Measurements from ENCODE around the gene OR10G3. TPM values are rescaled to one million over a fixed set of nuclear protein-coding genes. Genes with fewer than 3 reads are reported as not detected.

Gene OR10G3
- total and polyA plus RNA-seq, 2 of the 4 experiments (the other 2 are of a cell fraction): not detected

GRCh38 chr14:21529515-21529914 is 50.4 kb downstream of the OR10G3 start:
- no peak overlapping the region for H3K4me3 ChIP-seq (ENCODE audit: insufficient read depth, low read depth, low read length)

More at GRCh38 chr14:21529515-21529914, 50.4 kb downstream of the OR10G3 start:
- Histone ChIP-seq H3K4me2 (ENCODE audit: low read depth, low read length) (no peak overlapping the region), H4K8ac (ENCODE audit: low read depth in 2 of 2, low read length in 2 of 2) (no peak overlapping the region), H4K5ac (ENCODE audit: low read depth, low read length) (no peak overlapping the region), H2AFZ (replicated peaks; ENCODE audit: low read length, poor library complexity) (no peak overlapping the region), H3K23ac (ENCODE audit: low read depth, low read length) (no peak overlapping the region), H3K79me1 (ENCODE audit: low read depth in 1 of 2, low read length in 2 of 2) (peaks cover 0 to 13% of the 10 kb centered on the region in 2 experiments; a peak in 2 of 4 replicates), H2BK20ac (ENCODE audit: low read depth, low read length) (no peak overlapping the region), H2BK120ac (ENCODE audit: low read depth, low read length) (no peak overlapping the region), H2BK15ac (ENCODE audit: low read depth, low read length) (no peak overlapping the region), H3K4me1 (ENCODE audit: control insufficient read depth, insufficient read depth, low read length) (peaks cover 2% of the 10 kb centered on the region), H3K27me3 (ENCODE audit: control insufficient read depth, insufficient read depth, low read length) (peaks cover 18% of the 10 kb centered on the region), H4K20me1 (ENCODE audit: insufficient read depth, low read length) (no peaks in the 10 kb centered on the region), H2AK9ac (replicated peaks; ENCODE audit: low read depth, low read length, poor library complexity) (no peak overlapping the region), H3K9ac (ENCODE audit: low read depth, low read length) (no peak overlapping the region), H3K14ac (replicated peaks; ENCODE audit: low read depth, low read length) (no peak overlapping the region), H2BK5ac (ENCODE audit: low read depth, low read length, poor library complexity, severe bottlenecking) (no peak overlapping the region), H3K56ac (ENCODE audit: extremely low read depth, insufficient read depth, low read length) (no peak overlapping the region), H2AK5ac (ENCODE audit: low read depth, low read length) (no peak overlapping the region), H3K4ac (ENCODE audit: low read depth, low read length) (no peak overlapping the region), H3K18ac (ENCODE audit: low read depth, low read length) (no peak overlapping the region), H3K9me1 (ENCODE audit: insufficient read depth, low read length) (peaks cover 4% of the 10 kb centered on the region), H3K36me3 (ENCODE audit: control insufficient read depth, insufficient read depth, low read length) (peaks cover 4% of the 10 kb centered on the region; the same call in 1 of the 2 replicates), H3K27ac (ENCODE audit: insufficient read depth, low read length) (no peak overlapping the region), H4K91ac (ENCODE audit: insufficient read depth, low read depth, low read length) (no peak overlapping the region), H3K9me3 (ENCODE audit: control insufficient read depth, insufficient read depth, low read length) (no peaks in the 10 kb centered on the region)
- DNase-seq (no peak), ATAC-seq (ENCODE audit: low read depth) (no peak)
- POLR2A ChIA-PET (ENCODE audit: unreplicated experiment): no interaction called here
- no peak for TF ChIP-seq CTCF (conservative IDR thresholded peaks at IDR 0.05; ENCODE audit: low read depth, low read length)
- TF ChIP-seq MAFK (IDR thresholded peaks at IDR 0.05; ENCODE audit: low read depth, low read length): no peak
- no peak for TF ChIP-seq FOS (IDR thresholded peaks at IDR 0.05; ENCODE audit: low read depth, low read length)
- in situ Hi-C loops (cut with MboI; ENCODE audit: low sequenced_read_pairs): no loop called here
- CTCF ChIA-PET: interaction anchor here (0.9 kb wide), 1 partner anchor 11 kb away, joined by 3 read pairs; no protein-coding TSS in a partner anchor
- intact Hi-C loops (cut with micrococcal nuclease): no loop called here
- no TSS peak for BruUV-seq (replicated peaks)
- no CpG with 5 or more reads among the region's 1 CpG for WGBS, 2 experiments (ENCODE audit: extremely low coverage in 2 of 2, insufficient read length in 1 of 2)
- dilution Hi-C loops (cut with HindIII; ENCODE audit: low sequenced_read_pairs, unreplicated experiment): no loop called here
